Adrenal gland (tissue), 12 donors: ENCODE data around the gene KIAA1755. TPM values are rescaled to one million over a fixed set of nuclear protein-coding genes. Genes with fewer than 3 reads are reported as not detected.

ENCODE experiments used
- DNase-seq, 7 donors: peaks; one replicate each; pipeline ENCODE4 v3.0.0-alpha.2; 2019 to 2020
- H3K27ac ChIP-seq, 5 donors: fragments of 200-600 bp; sonication (generic) in 4 of 5; 1 replicate in 3 of 5; 2 replicates in 2 of 5; pipeline versions ENCODE4 v1.5.1 to v1.8.0; 2016 to 2020; ENCODE audit warnings: mild to moderate bottlenecking in 1 of 5
- H3K27me3 ChIP-seq: fragments of 200-600 bp; 2 replicates; pipeline ENCODE4 v1.8.0; 2021
- H3K36me3 ChIP-seq, 2 donors: fragments of 200-600 bp; replicated peaks in 1 of 2; 1 replicate in 1 of 2; 2 replicates in 1 of 2; pipeline versions ENCODE4 v1.5.1 to v1.8.0; 2018 to 2022
- H3K4me1 ChIP-seq, 2 donors: fragments of 200-600 bp; replicated peaks in 1 of 2; 1 replicate in 1 of 2; 2 replicates in 1 of 2; pipeline versions ENCODE4 v1.5.1 to v1.8.0; 2018 to 2021
- H3K4me3 ChIP-seq, 4 donors: fragments of 200-600 bp; sonication (generic) in 3 of 4; one replicate each; pipeline ENCODE4 v1.5.1; 2016 to 2018
- H3K9me3 ChIP-seq, 3 donors: fragments of 200-600 bp; sonication (generic) in 1 of 3; replicated peaks in 1 of 3; 1 replicate in 2 of 3; 2 replicates in 1 of 3; pipeline versions ENCODE4 v1.5.1 to v1.8.0; 2016 to 2021
- CTCF ChIP-seq, 6 experiments: fragments of 450-650 bp in 4 of 6; fragments of 200-600 bp in 2 of 6; sonication (generic) in 1 of 6; IDR thresholded peaks; 1 replicate in 5 of 6; 2 replicates in 1 of 6; pipeline versions ENCODE4 v1.5.1 to v1.8.0; 2016 to 2021; ENCODE audit warnings: antibody characterized with exemption in 6 of 6, mild to moderate bottlenecking in 2 of 6, moderate library complexity in 1 of 6
- POLR2A ChIP-seq, 2 donors: fragments of 450-650 bp; IDR thresholded peaks; one replicate each; pipeline ENCODE4 v1.6.1; 2017; ENCODE audit warnings: antibody characterized with exemption in 2 of 2, mild to moderate bottlenecking in 2 of 2, moderate library complexity in 1 of 2
- WGBS, 4 donors: extraction: QIAGEN DNeasy Blood & Tissue Kit in 2 of 4; methylation state at CpG; one replicate each; pipeline versions ENCODE4 v1.1.5 to v1.1.7; 2013 to 2017; 5-methylcytosine and 5-hydroxymethylcytosine counted together
- intact Hi-C, 2 donors: fragments of 100-400 bp; cut with DNase I; formaldehyde crosslinking; loops; one replicate each; pipeline versions ENCODE4 v1.14.1 to v1.15.0; 2022 to 2023
- polyA plus RNA-seq, 3 donors: library from polyadenylated mRNA; stranded (reverse); fragments of 200-250 nt in 2 of 3; fragments of 350-450 nt in 1 of 3; fragmentation: Illumina TruSeq in 1 of 3; extraction: RNeasy Lipid Tissue Mini Kit (QIAGEN cat#74804) in 1 of 3; gene quantifications; one replicate each; pipeline ENCODE4 v1.2.3, GENCODE V29; 2013 to 2014
- total RNA-seq, 9 donors: library from RNA; depleted of rRNA in 4 of 9; stranded (reverse); fragments of >200 nt in 4 of 9; fragments of 120-200 nt in 1 of 9; fragmentation: NEBNext Ultra II Directional in 1 of 9; extraction: Animal tissue kit (Norgen Biotek cat#: 25700) in 1 of 9; gene quantifications; one replicate each; pipeline versions ENCODE4 v1.1.0 to v1.2.4, GENCODE V29; 2013 to 2023
- donor health status: healthy with polysubstance abuse.
- donor health status: Bipolar disorder and iron deficiency.
- donor health status: DM: yes; HTN: yes; CAD: no.
- donor health status: DM: no; HTN: no; CAD: no.
- donor health status: DM: no; HTN: no; CAD: no.
- donor health status: DM: yes; HTN: yes; CAD: no.

Gene KIAA1755
- total and polyA plus RNA-seq, 12 donors, result 0.42 to 8.0 (median 2.0) TPM

DNA sequence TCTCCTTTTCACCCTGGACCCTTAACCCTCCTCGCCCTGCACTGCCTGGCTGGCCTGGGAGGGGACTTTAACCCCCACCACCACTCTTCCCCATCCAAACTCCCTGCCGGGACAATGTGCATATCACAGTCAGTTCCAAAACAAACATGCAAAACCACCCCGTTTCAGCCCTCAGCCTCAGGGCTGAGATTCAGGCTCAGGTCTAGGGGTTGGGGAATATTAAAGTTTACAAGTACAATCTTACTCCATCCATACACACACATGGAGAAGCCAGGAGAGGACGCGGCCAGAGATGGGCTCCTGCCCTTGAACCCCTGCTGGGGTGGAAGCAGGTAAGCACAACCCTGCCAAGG lies 534 bp downstream of the KIAA1755 start:
- Histone ChIP-seq H3K4me1 (no peaks in the 10 kb centered on the region), H3K27me3 (peaks cover 12% of the 10 kb centered on the region), H3K9me3 (no peaks in the 10 kb centered on the region), H3K36me3 (no peaks in the 10 kb centered on the region), H3K4me3 (peak overlapping the region in 1 of 4 donors; percentile 42), H3K27ac (peak overlapping the region in 2 of 5 donors; percentile 73 to 84)
- intact Hi-C loops, result no loop called here
- no peak for TF ChIP-seq POLR2A (IDR thresholded peaks at IDR 0.05)
- TF ChIP-seq CTCF (IDR thresholded peaks at IDR 0.05), result no peak
- 18 to 26% (median 21%) methylated on average over 5 of the region's 5 CpGs for WGBS, 4 donors
- DNase-seq, result no peak

GRCh38 chr20:38258545-38259215 lies 1.9 kb downstream of the KIAA1755 start:
- TF ChIP-seq CTCF (IDR thresholded peaks at IDR 0.05) (no peak), POLR2A (IDR thresholded peaks at IDR 0.05) (no peak)
- H3K27ac ChIP-seq, result no peak overlapping the region
- DNase-seq, result no peak
- H3K4me3 ChIP-seq, result no peak overlapping the region
- WGBS, 4 donors, result 82 to 90% (median 83%) methylated on average over 4 to 7 of the region's 7 CpGs
- H3K27me3 ChIP-seq, result peaks cover 12% of the 10 kb centered on the region
- no peaks in the 10 kb centered on the region for H3K36me3 ChIP-seq
- intact Hi-C loops, result no loop called here
- no peaks in the 10 kb centered on the region for H3K9me3 ChIP-seq
- no peaks in the 10 kb centered on the region for H3K4me1 ChIP-seq

- Histone ChIP-seq H3K27ac (no peak overlapping the region), H3K9me3 (no peaks in the 10 kb centered on the region), H3K4me1 (no peaks in the 10 kb centered on the region), H3K27me3 (peaks cover 12% of the 10 kb centered on the region), H3K4me3 (no peak overlapping the region), H3K36me3 (no peaks in the 10 kb centered on the region)
- TF ChIP-seq POLR2A (IDR thresholded peaks at IDR 0.05) (no peak), CTCF (IDR thresholded peaks at IDR 0.05) (no peak)
- DNase-seq, result no peak
- 72 to 92% (median 83%) methylated on average over 2 of the region's 2 CpGs for WGBS, 4 donors
- intact Hi-C loops, result no loop called here
Observed at GRCh38 chr20:38256966-38257365, 3.6 kb downstream of the KIAA1755 start.

DNA sequence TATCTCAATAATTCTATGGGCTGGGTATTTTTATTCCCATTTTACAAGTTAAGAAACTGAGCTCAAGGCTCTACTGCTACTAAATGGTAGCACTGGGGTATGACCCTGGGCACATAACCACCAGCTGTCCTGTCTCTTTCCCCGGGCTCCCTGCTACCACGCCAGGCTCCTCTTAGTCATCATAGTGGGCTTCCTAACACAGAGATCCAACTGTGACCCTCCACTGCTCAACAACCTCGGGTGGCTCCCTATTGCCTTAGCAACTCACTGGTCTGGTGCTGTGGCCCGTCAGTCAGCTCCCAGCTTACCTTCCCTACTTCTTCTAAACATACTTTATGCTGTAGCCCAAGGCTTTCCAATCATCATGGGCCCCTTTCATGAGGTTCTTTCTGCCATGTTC lies 4.5 kb downstream of the KIAA1755 start:
- intact Hi-C loops, result no loop called here
- Histone ChIP-seq H3K4me3 (no peak overlapping the region), H3K9me3 (no peaks in the 10 kb centered on the region), H3K27ac (peak overlapping the region in 2 of 5 donors; percentile 10 to 41), H3K36me3 (no peaks in the 10 kb centered on the region), H3K27me3 (peaks cover 9% of the 10 kb centered on the region), H3K4me1 (no peaks in the 10 kb centered on the region)
- WGBS, 4 donors, result 77 to 85% (median 84%) methylated on average over 4 of the region's 4 CpGs
- TF ChIP-seq POLR2A (IDR thresholded peaks at IDR 0.05), result no peak
- no peak for TF ChIP-seq CTCF (IDR thresholded peaks at IDR 0.05)
- no peak for DNase-seq
